ENCODE data around the gene CNNM2.

The CNNM2 gene

GRCh38 chr10:103025696-103026095 is 107.6 kb downstream of the CNNM2 start:
- no peak overlapping the region for H3K4me3 ChIP-seq
- no peak overlapping the region for H3K4me2 ChIP-seq
- no peak for TF ChIP-seq Cebpa-rat (IDR thresholded peaks at IDR 0.05)
- no peak overlapping the region for H3K9ac ChIP-seq
- H3K36me3 ChIP-seq, result no peaks in the 10 kb centered on the region
- 0 out of 22 replicates have a peak, but pooled peaks cover 0 to 4% (median 0%) of the 10 kb centered on the region in 11 experiments for H3K9me3 ChIP-seq (replicated peaks in 1 of 11)
- H3K27me3 ChIP-seq, result no peaks in the 10 kb centered on the region
- no peaks in the 10 kb centered on the region for H4K20me1 ChIP-seq
- H3K27ac ChIP-seq, result no peak overlapping the region
- H3K4me1 ChIP-seq, result no peaks in the 10 kb centered on the region

GRCh38 chr10:103038570-103038969 is 120.5 kb downstream of the CNNM2 start:
- no peaks in the 10 kb centered on the region for H3K36me3 ChIP-seq
- no peak for TF ChIP-seq Cebpa-rat (IDR thresholded peaks at IDR 0.05)

GRCh38 chr10:103040418-103040817 is 122.3 kb downstream of the CNNM2 start:
- Histone ChIP-seq H3K27me3 (no peaks in the 10 kb centered on the region), H4K20me1 (no peaks in the 10 kb centered on the region), H3K27ac (no peak overlapping the region), H3K9ac (no peak overlapping the region), H3K4me1 (peaks cover 0 to 5% (median 0%) of the 10 kb centered on the region in 10 experiments; a peak in 2 of 20 replicates), H3K36me3 (no peaks in the 10 kb centered on the region), H3K4me2 (no peak overlapping the region), H3K9me3 (replicated peaks in 1 of 11) (no peaks in the 10 kb centered on the region), H3K4me3 (no peak overlapping the region)
- TF ChIP-seq Cebpa-rat (IDR thresholded peaks at IDR 0.05), result no peak

More at GRCh38 chr10:103038570-103038969, 120.5 kb downstream of the CNNM2 start:
- H4K20me1 ChIP-seq, result no peaks in the 10 kb centered on the region
- H3K27ac ChIP-seq, result no peak overlapping the region
- no peaks in the 10 kb centered on the region for H3K9me3 ChIP-seq (replicated peaks in 1 of 11)
- H3K9ac ChIP-seq, result no peak overlapping the region
- no peak overlapping the region for H3K4me3 ChIP-seq
- no peaks in the 10 kb centered on the region for H3K27me3 ChIP-seq
- peaks cover 0 to 5% (median 0%) of the 10 kb centered on the region in 10 experiments; a peak in 2 of 20 replicates for H3K4me1 ChIP-seq
- H3K4me2 ChIP-seq, result no peak overlapping the region

- Histone ChIP-seq H3K4me3 (no peak overlapping the region), H4K20me1 (no peaks in the 10 kb centered on the region), H3K36me3 (no peaks in the 10 kb centered on the region), H3K4me1 (peaks cover 0 to 5% (median 0%) of the 10 kb centered on the region in 10 experiments; a peak in 2 of 20 replicates), H3K27me3 (no peaks in the 10 kb centered on the region), H3K4me2 (no peak overlapping the region), H3K27ac (no peak overlapping the region), H3K9ac (no peak overlapping the region), H3K9me3 (replicated peaks in 1 of 11) (no peaks in the 10 kb centered on the region)
- TF ChIP-seq Cebpa-rat (IDR thresholded peaks at IDR 0.05), result no peak
These were observed 123.3 kb downstream of the CNNM2 start for GRCh38 chr10:103041391-103041790.

- H3K4me2 ChIP-seq, result no peak overlapping the region
- H3K9me3 ChIP-seq (replicated peaks in 1 of 11), result no peaks in the 10 kb centered on the region
- no peak overlapping the region for H3K4me3 ChIP-seq
- H4K20me1 ChIP-seq, result no peaks in the 10 kb centered on the region
- no peaks in the 10 kb centered on the region for H3K27me3 ChIP-seq
- no peak for TF ChIP-seq Cebpa-rat (IDR thresholded peaks at IDR 0.05)
- no peaks in the 10 kb centered on the region for H3K36me3 ChIP-seq
- no peak overlapping the region for H3K27ac ChIP-seq
- no peak overlapping the region for H3K9ac ChIP-seq
- H3K4me1 ChIP-seq, result peaks cover 0 to 5% (median 0%) of the 10 kb centered on the region in 10 experiments; a peak in 2 of 20 replicates
These were observed 124.0 kb downstream of the CNNM2 start for GRCh38 chr10:103042129-103042528.

- TF ChIP-seq Cebpa-rat (IDR thresholded peaks at IDR 0.05), result no peak
These were observed 124.8 kb downstream of the CNNM2 start for GRCh38 chr10:103042908-103043307.

GRCh38 chr10:103044942-103045489 is 126.9 kb downstream of the CNNM2 start:
- Histone ChIP-seq H3K4me3 (no peak overlapping the region), H3K4me2 (no peak overlapping the region), H3K9ac (no peak overlapping the region), H4K20me1 (no peaks in the 10 kb centered on the region), H3K27me3 (no peaks in the 10 kb centered on the region), H3K36me3 (no peaks in the 10 kb centered on the region), H3K27ac (no peak overlapping the region), H3K9me3 (replicated peaks in 1 of 11) (no peaks in the 10 kb centered on the region), H3K4me1 (peaks cover 0 to 5% (median 0%) of the 10 kb centered on the region in 10 experiments; a peak in 2 of 20 replicates)
- no peak for TF ChIP-seq Cebpa-rat (IDR thresholded peaks at IDR 0.05)

More at GRCh38 chr10:103042908-103043307, 124.8 kb downstream of the CNNM2 start:
- H4K20me1 ChIP-seq, result no peaks in the 10 kb centered on the region
- H3K4me1 ChIP-seq, result peaks cover 0 to 5% (median 0%) of the 10 kb centered on the region in 10 experiments; a peak in 2 of 20 replicates
- H3K27me3 ChIP-seq, result no peaks in the 10 kb centered on the region
- no peaks in the 10 kb centered on the region for H3K36me3 ChIP-seq
- H3K27ac ChIP-seq, result no peak overlapping the region
- H3K4me2 ChIP-seq, result no peak overlapping the region
- no peak overlapping the region for H3K9ac ChIP-seq
- no peak overlapping the region for H3K4me3 ChIP-seq
- H3K9me3 ChIP-seq (replicated peaks in 1 of 11), result no peaks in the 10 kb centered on the region

GRCh38 chr10:103045961-103046360 is 127.9 kb downstream of the CNNM2 start:
- Histone ChIP-seq H3K27ac (no peak overlapping the region), H3K4me2 (no peak overlapping the region)

GRCh38 chr10:103047381-103047780 is 129.3 kb downstream of the CNNM2 start:
- H3K4me3 ChIP-seq, result no peak overlapping the region
- peaks cover 0 to 5% (median 0%) of the 10 kb centered on the region in 10 experiments; a peak in 2 of 20 replicates for H3K4me1 ChIP-seq
- no peak overlapping the region for H3K27ac ChIP-seq
- no peaks in the 10 kb centered on the region for H3K36me3 ChIP-seq
- no peaks in the 10 kb centered on the region for H3K27me3 ChIP-seq
- no peak overlapping the region for H3K4me2 ChIP-seq
- TF ChIP-seq Cebpa-rat (IDR thresholded peaks at IDR 0.05), result no peak
- no peaks in the 10 kb centered on the region for H4K20me1 ChIP-seq
- H3K9ac ChIP-seq, result no peak overlapping the region
- no peaks in the 10 kb centered on the region for H3K9me3 ChIP-seq (replicated peaks in 1 of 11)

More at GRCh38 chr10:103045961-103046360, 127.9 kb downstream of the CNNM2 start:
- no peaks in the 10 kb centered on the region for H3K27me3 ChIP-seq
- no peak for TF ChIP-seq Cebpa-rat (IDR thresholded peaks at IDR 0.05)
- H3K9me3 ChIP-seq (replicated peaks in 1 of 11), result no peaks in the 10 kb centered on the region
- H3K36me3 ChIP-seq, result no peaks in the 10 kb centered on the region
- peaks cover 0 to 5% (median 0%) of the 10 kb centered on the region in 10 experiments; a peak in 2 of 20 replicates for H3K4me1 ChIP-seq
- H3K4me3 ChIP-seq, result no peak overlapping the region
- no peak overlapping the region for H3K9ac ChIP-seq
- no peaks in the 10 kb centered on the region for H4K20me1 ChIP-seq

- no peaks in the 10 kb centered on the region for H3K36me3 ChIP-seq
- no peak overlapping the region for H3K27ac ChIP-seq
- no peaks in the 10 kb centered on the region for H3K9me3 ChIP-seq (replicated peaks in 1 of 11)
- H4K20me1 ChIP-seq, result 0 out of 22 replicates have a peak, but pooled peaks cover 0 to 6% (median 0%) of the 10 kb centered on the region in 11 experiments
- no peak overlapping the region for H3K4me2 ChIP-seq
- no peak overlapping the region for H3K9ac ChIP-seq
- peak in 8 of 11 experiments; percentile 14 to 87 (median 46); a peak in 11 of 22 replicates for TF ChIP-seq Cebpa-rat (IDR thresholded peaks at IDR 0.05)
- no peaks in the 10 kb centered on the region for H3K27me3 ChIP-seq
- H3K4me1 ChIP-seq, result no peaks in the 10 kb centered on the region
- no peak overlapping the region for H3K4me3 ChIP-seq
These were observed 131.1 kb downstream of the CNNM2 start for GRCh38 chr10:103049237-103049636.

Data from BLaER1 treated with 17β-estradiol and CSF1 and Interleukin-3, amounts not matched to agents 10 nM and 100 nM (cell line).